Measurements from ENCODE around the gene TARBP2.

GRCh38 chr12:53492188-53492587, 8.9 kb upstream of the TARBP2 start:
- TF ChIP-seq CTCF (conservative IDR thresholded peaks at IDR 0.05; ENCODE audit: low read depth, low read length) (no peak), EZH2phosphoT487 (IDR thresholded peaks at IDR 0.05; ENCODE audit: borderline replicate concordance, low read length) (no peak), EZH2 (IDR thresholded peaks at IDR 0.05; ENCODE audit: low read length, unreplicated experiment) (no peak)

Measured in PC-3 (cell line).